HepG2 (cell line): ENCODE results near the gene FAAH2.

Source experiments
- ATF3 ChIP-seq: sonication (generic); formaldehyde crosslinking; IDR thresholded peaks from 2 replicates; pipeline ENCODE4 v1.4.0; 2020; ENCODE audit warnings: missing genetic modification reagents
- CREM ChIP-seq, 2 experiments: sonication (generic) in 1 of 2; formaldehyde crosslinking in 1 of 2; IDR thresholded peaks; 2 replicates each; pipeline versions ENCODE4 v1.4.0 to v1.6.1; 2016 to 2020; ENCODE audit warnings: antibody characterized with exemption in 1 of 2, mild to moderate bottlenecking in 1 of 2, missing genetic modification reagents in 1 of 2
- DPF2 ChIP-seq: sonication (generic); formaldehyde crosslinking; IDR thresholded peaks from 2 replicates; pipeline ENCODE4 v1.4.0; 2020; ENCODE audit warnings: mild to moderate bottlenecking, low read depth, missing genetic modification reagents, borderline replicate concordance
- GABPB1 ChIP-seq: IDR thresholded peaks from 2 replicates; pipeline ENCODE4 v1.6.1; 2016; ENCODE audit warnings: mild to moderate bottlenecking, missing genetic modification reagents, moderate library complexity, missing compliant biosample characterization
- HBP1 ChIP-seq: IDR thresholded peaks from 2 replicates; pipeline ENCODE4 v1.6.1; 2016; ENCODE audit warnings: low read depth, control low read depth
- KLF9 ChIP-seq: IDR thresholded peaks from 2 replicates; pipeline ENCODE4 v1.6.1; 2016; ENCODE audit warnings: low read depth
- PRMT3 ChIP-seq: sonication (generic); formaldehyde crosslinking; IDR thresholded peaks from 2 replicates; pipeline ENCODE4 v1.8.1; 2022; ENCODE audit warnings: low read depth, mild to moderate bottlenecking, moderate library complexity, missing genetic modification reagents, borderline replicate concordance
- ZFP41 ChIP-seq: sonication (generic); formaldehyde crosslinking; IDR thresholded peaks from 2 replicates; pipeline ENCODE4 v1.4.0; 2020; ENCODE audit warnings: mild to moderate bottlenecking, missing genetic modification reagents, borderline replicate concordance
- ZNF3 ChIP-seq: IDR thresholded peaks from 2 replicates; pipeline ENCODE4 v1.7.0; 2017; ENCODE audit warnings: inconsistent platforms
- ZNF333 ChIP-seq: sonication (generic); formaldehyde crosslinking; IDR thresholded peaks from 2 replicates; pipeline ENCODE4 v1.4.0; 2020; ENCODE audit warnings: mild to moderate bottlenecking, missing genetic modification reagents, borderline replicate concordance
- ZNF564 ChIP-seq: sonication (generic); formaldehyde crosslinking; IDR thresholded peaks from 2 replicates; pipeline ENCODE4 v1.8.1; 2023; ENCODE audit warnings: mild to moderate bottlenecking, missing genetic modification reagents
- ZNF660 ChIP-seq: sonication (generic); formaldehyde crosslinking; IDR thresholded peaks from 2 replicates; pipeline ENCODE4 v1.5.1; 2020; ENCODE audit warnings: mild to moderate bottlenecking, low read depth, missing genetic modification reagents, borderline replicate concordance
- TF ChIP-seq, protein P1 (sequence below): sonication (generic); formaldehyde crosslinking; IDR thresholded peaks from 2 replicates; pipeline ENCODE4 v1.8.1; 2023; ENCODE audit warnings: mild to moderate bottlenecking, missing genetic modification reagents

DNA sequence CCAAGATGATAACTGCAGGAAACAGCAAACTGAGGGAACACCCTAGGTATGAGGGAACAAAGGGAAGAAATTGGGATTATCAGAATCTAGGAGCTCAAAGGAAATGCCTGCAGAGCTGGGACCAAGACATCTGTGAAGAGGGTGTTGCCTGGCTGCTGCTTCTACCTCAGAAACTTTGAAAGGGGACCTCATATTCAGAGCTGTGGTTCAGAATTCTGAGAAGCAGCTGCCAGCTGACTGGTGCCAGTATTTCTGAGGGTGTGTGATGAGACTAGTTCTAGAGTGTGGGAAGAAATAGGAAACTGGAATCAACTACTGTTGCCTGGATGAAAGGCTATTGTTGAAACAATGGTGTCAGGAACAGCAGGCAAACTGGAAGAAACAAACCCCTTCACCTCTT is 8.5 kb downstream of the FAAH2 start:
- TF ChIP-seq ZNF660 (CRISPR knock-in tag) (no peak), PRMT3 (no peak), HBP1 (CRISPR knock-in tag) (no peak), KLF9 (no peak), ATF3 (CRISPR knock-in tag) (no peak), ZNF3 (no peak), ZNF564 (no peak), GABPB1 (no peak), CREM (IDR thresholded peaks at IDR 0.05) (no peak), CREM (CRISPR knock-in tag; IDR thresholded peaks at IDR 0.05) (no peak), DPF2 (CRISPR knock-in tag) (no peak), ZNF333 (CRISPR knock-in tag) (no peak), ZFP41 (CRISPR knock-in tag) (no peak)
- TF ChIP-seq, protein P1, sequence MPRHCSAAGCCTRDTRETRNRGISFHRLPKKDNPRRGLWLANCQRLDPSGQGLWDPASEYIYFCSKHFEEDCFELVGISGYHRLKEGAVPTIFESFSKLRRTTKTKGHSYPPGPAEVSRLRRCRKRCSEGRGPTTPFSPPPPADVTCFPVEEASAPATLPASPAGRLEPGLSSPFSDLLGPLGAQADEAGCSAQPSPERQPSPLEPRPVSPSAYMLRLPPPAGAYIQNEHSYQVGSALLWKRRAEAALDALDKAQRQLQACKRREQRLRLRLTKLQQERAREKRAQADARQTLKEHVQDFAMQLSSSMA (CRISPR knock-in tag): no peak
